Measurements from ENCODE around the gene IGFL1. TPM values are rescaled to one million over a fixed set of nuclear protein-coding genes. Genes with fewer than 3 reads are reported as not detected.
A peak's percentile ranks its signal among the peaks of the same experiment; 100 is the strongest.

Gene IGFL1
- polyA plus RNA-seq, 2 of the 4 experiments (the other 2 are of a cell fraction): 0.88 to 1.9 TPM

DNA sequence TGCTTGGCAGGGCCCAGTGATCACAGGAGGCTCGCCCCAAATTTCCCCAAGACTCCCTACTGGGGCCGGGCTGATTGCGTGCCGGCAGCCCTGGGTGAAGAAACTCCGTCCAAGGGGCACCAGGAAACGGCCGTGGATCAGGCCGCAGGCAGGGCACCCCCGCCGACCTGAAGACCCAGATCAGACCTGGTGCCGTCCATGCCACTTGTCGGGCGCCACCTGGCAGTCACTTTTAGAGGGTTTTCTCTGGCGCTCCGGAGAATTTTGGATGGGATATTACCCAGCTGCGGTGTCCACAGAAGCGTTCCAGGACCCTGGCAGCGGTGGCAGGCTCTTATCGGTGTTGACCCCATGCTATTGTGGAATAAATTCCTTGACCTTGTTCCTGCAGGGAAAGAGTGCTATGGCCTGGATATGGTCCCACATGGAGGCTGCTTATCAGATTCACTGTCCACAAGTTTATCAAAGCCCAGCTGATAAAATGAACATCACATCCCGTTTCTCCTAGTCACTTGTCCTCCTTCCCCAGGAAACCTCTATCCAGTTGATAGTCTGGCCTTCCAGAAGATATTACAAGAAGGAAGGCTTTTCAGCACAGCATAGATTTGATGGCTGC is 43.3 kb upstream of the IGFL1 start:
- no peak overlapping the region for H3K4me3 ChIP-seq
- WGBS (ENCODE audit: missing lambda C conversion rate): 87% methylated on average over 19 of the region's 20 CpGs
- CTCF ChIA-PET: interaction anchor here (0.6 to 3.9 kb wide), 9 partner anchors 11 to 219 kb away, joined by 3 to 30 read pairs (median 5); no protein-coding TSS in a partner anchor
- TF ChIP-seq USF2 (IDR thresholded peaks at IDR 0.05) (no peak), RFX5 (IDR thresholded peaks at IDR 0.05) (no peak), KDM5A (IDR thresholded peaks at IDR 0.05) (no peak), RCOR1 (IDR thresholded peaks at IDR 0.05; ENCODE audit: low read depth, low read length) (no peak), PBX3 (IDR thresholded peaks at IDR 0.05) (no peak), JUNB (IDR thresholded peaks at IDR 0.05) (no peak), RARB (CRISPR knock-in tag; IDR thresholded peaks at IDR 0.05) (no peak), POLR2AphosphoS2 (conservative IDR thresholded peaks at IDR 0.05; ENCODE audit: low read length) (no peak), HEYL (CRISPR knock-in tag; IDR thresholded peaks at IDR 0.05) (no peak), MYC (IDR thresholded peaks at IDR 0.05; ENCODE audit: borderline replicate concordance, low read length) (no peak), TP53 (CRISPR knock-in tag; IDR thresholded peaks at IDR 0.05) (no peak), HMGXB4 (CRISPR knock-in tag; IDR thresholded peaks at IDR 0.05; ENCODE audit: borderline replicate concordance) (no peak), CHD2 (IDR thresholded peaks at IDR 0.05; ENCODE audit: low read length, partially characterized antibody) (no peak)
- H3K4me2 ChIP-seq: no peak overlapping the region
- FAIRE-seq (no peak), ATAC-seq (no peak), DNase-seq (ENCODE audit: low read depth in 1 of 2, low spot score in 1 of 2) (no peak)
- POLR2A ChIA-PET: interaction anchor here (1.0 kb wide), 1 partner anchor 109 kb away, joined by 3 read pairs; no protein-coding TSS in a partner anchor
- no peaks in the 10 kb centered on the region for H3K9me3 ChIP-seq
- H3K4me1 ChIP-seq: peaks cover 42% of the 10 kb centered on the region
- peak overlapping the region in 1 of 2 experiments; percentile 65; a peak in 2 of 6 replicates for H3K27ac ChIP-seq

DNA sequence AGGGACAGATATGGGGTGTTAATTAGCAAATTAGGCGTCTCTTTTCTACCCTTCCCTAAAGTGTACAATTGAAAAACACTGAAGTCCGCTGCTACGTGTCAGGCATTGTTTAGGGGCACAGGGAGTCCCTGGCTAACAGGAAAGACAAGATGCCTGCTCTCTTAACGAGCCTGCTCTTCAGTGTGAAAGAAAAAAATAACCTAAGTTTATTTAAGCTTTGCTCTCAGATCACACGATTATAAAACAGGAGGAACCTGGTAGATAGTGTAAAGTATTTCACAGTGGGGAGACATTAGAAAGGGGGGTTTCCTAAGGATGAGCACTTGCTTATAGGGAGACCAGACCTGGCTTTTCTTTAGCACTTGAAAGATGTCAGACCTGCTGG is 42.8 kb upstream of the IGFL1 start:
- Histone ChIP-seq H3K27ac (peak overlapping the region in 1 of 2 experiments; percentile 36; a peak in 1 of 6 replicates), H3K9me3 (no peaks in the 10 kb centered on the region), H3K4me2 (no peak overlapping the region), H3K4me3 (no peak overlapping the region), H3K4me1 (peaks cover 42% of the 10 kb centered on the region)
- WGBS (ENCODE audit: missing lambda C conversion rate): 61% methylated on average over 5 of the region's 5 CpGs
- ChIA-PET CTCF (interaction anchor here (0.6 to 3.9 kb wide), 8 partner anchors 12 to 219 kb away, joined by 3 to 30 read pairs (median 5); no protein-coding TSS in a partner anchor), POLR2A (no interaction called here)
- TF ChIP-seq E2F6 (IDR thresholded peaks at IDR 0.05; ENCODE audit: borderline replicate concordance, low read depth) (no peak), CHD2 (IDR thresholded peaks at IDR 0.05; ENCODE audit: low read length, partially characterized antibody) (no peak), FOSB (CRISPR knock-in tag; IDR thresholded peaks at IDR 0.05) (no peak), REST (IDR thresholded peaks at IDR 0.05) (no peak), CHD4 (IDR thresholded peaks at IDR 0.05; ENCODE audit: borderline replicate concordance) (no peak), SMC3 (IDR thresholded peaks at IDR 0.05) (no peak), MAZ (IDR thresholded peaks at IDR 0.05; ENCODE audit: borderline replicate concordance, low read depth, low read length) (no peak), TP53 (CRISPR knock-in tag; IDR thresholded peaks at IDR 0.05) (no peak), RFX5 (IDR thresholded peaks at IDR 0.05) (no peak), MAFK (IDR thresholded peaks at IDR 0.05; ENCODE audit: partially characterized antibody) (no peak), ESRRA (IDR thresholded peaks at IDR 0.05; ENCODE audit: borderline replicate concordance, low read length) (no peak), RARB (CRISPR knock-in tag; IDR thresholded peaks at IDR 0.05) (no peak), HOXB13 (CRISPR knock-in tag; IDR thresholded peaks at IDR 0.05; ENCODE audit: low read depth) (no peak), RAD21 (conservative IDR thresholded peaks at IDR 0.05 in 1 of 2, IDR thresholded peaks at IDR 0.05 in 1 of 2) (no peak), NR3C1 (IDR thresholded peaks at IDR 0.05) (no peak), POLR2AphosphoS2 (conservative IDR thresholded peaks at IDR 0.05; ENCODE audit: low read length) (no peak), CEBPB (IDR thresholded peaks at IDR 0.05) (no peak), HDAC2 (IDR thresholded peaks at IDR 0.05) (no peak), ZFP36 (IDR thresholded peaks at IDR 0.05; ENCODE audit: borderline replicate concordance, partially characterized antibody) (no peak)
- TF ChIP-seq, protein P1, sequence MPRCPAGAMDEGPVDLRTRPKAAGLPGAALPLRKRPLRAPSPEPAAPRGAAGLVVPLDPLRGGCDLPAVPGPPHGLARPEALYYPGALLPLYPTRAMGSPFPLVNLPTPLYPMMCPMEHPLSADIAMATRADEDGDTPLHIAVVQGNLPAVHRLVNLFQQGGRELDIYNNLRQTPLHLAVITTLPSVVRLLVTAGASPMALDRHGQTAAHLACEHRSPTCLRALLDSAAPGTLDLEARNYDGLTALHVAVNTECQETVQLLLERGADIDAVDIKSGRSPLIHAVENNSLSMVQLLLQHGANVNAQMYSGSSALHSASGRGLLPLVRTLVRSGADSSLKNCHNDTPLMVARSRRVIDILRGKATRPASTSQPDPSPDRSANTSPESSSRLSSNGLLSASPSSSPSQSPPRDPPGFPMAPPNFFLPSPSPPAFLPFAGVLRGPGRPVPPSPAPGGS (IDR thresholded peaks at IDR 0.05): no peak
- ATAC-seq (no peak), FAIRE-seq (no peak), DNase-seq (ENCODE audit: low read depth in 1 of 2, low spot score in 1 of 2) (no peak)

Measured in A549 (cell line).